Activated CD4-positive, alpha-beta T cell treated with anti-CD3 and anti-CD28 coated beads, Interleukin-2, amount 50 U/mL, for 1 hour (primary cell): ENCODE results near the gene ABHD17A.
A peak's percentile ranks its signal among the peaks of the same experiment; 100 is the strongest.

Experiments
- DNase-seq: peaks from one replicate; pipeline ENCODE4 v3.0.0-alpha.2; 2020

Gene ABHD17A

GRCh38 chr19:1863328-1863637 lies 22.0 kb downstream of the ABHD17A start, which contains the start of gene KLF16:
Gene KLF16, minus strand, starts transcription at chr19:1863579. Its CDS starts 82 bp downstream, at chr19:1863497.
- DNase-seq = no peak

- DNase-seq = peak; percentile 59
These were observed 22.6 kb downstream of the ABHD17A start for GRCh38 chr19:1862424-1863327.

GRCh38 chr19:1862068-1862423 lies 23.2 kb downstream of the ABHD17A start:
- DNase-seq = no peak

GRCh38 chr19:1861599-1862031 lies 23.7 kb downstream of the ABHD17A start:
- DNase-seq = no peak

- DNase-seq = no peak
These were observed 24.3 kb downstream of the ABHD17A start for GRCh38 chr19:1860821-1861598.

- peak; percentile 69 for DNase-seq
These were observed 25.1 kb downstream of the ABHD17A start for GRCh38 chr19:1860042-1860775.

GRCh38 chr19:1859331-1859781 lies 25.9 kb downstream of the ABHD17A start:
- no peak for DNase-seq

- DNase-seq = no peak
These were observed 26.7 kb downstream of the ABHD17A start for GRCh38 chr19:1858412-1859081.

- no peak for DNase-seq
These were observed 27.5 kb downstream of the ABHD17A start for GRCh38 chr19:1857648-1858326.

- peak; percentile 33 for DNase-seq
These were observed 28.3 kb downstream of the ABHD17A start for GRCh38 chr19:1856698-1857603.

- DNase-seq = no peak
These were observed 29.0 kb downstream of the ABHD17A start for GRCh38 chr19:1856345-1856697.

GRCh38 chr19:1855828-1856255 lies 29.5 kb downstream of the ABHD17A start:
- DNase-seq = no peak

GRCh38 chr19:1855040-1855827 lies 30.1 kb downstream of the ABHD17A start:
- DNase-seq = peak; percentile 74

GRCh38 chr19:1854542-1855039 lies 30.7 kb downstream of the ABHD17A start:
- no peak for DNase-seq

GRCh38 chr19:1854039-1854541 lies 31.2 kb downstream of the ABHD17A start:
- no peak for DNase-seq

GRCh38 chr19:1853295-1854038 lies 31.8 kb downstream of the ABHD17A start:
- DNase-seq = peak; percentile 79

GRCh38 chr19:1852581-1853128 lies 32.6 kb downstream of the ABHD17A start:
- no peak for DNase-seq
